Fibroblast of mammary gland (primary cell): ENCODE data around the gene FAM43B.

ENCODE experiments used
- DNase-seq: peaks from one replicate; pipeline ENCODE4 v3.0.0-alpha.2; 2010; ENCODE audit warnings: low read depth
- H3K4me3 ChIP-seq: 2 replicates; pipeline ENCODE4 v1.5.1; 2011; ENCODE audit warnings: low read depth, mild to moderate bottlenecking, low read length, moderate library complexity; ENCODE audit not compliant: control insufficient read depth
- TF ChIP-seq, protein P1 (sequence below): conservative IDR thresholded peaks from 2 replicates; pipeline ENCODE4 v1.5.1; 2011; ENCODE audit warnings: low read depth, low read length, inconsistent platforms; ENCODE audit not compliant: control insufficient read depth, insufficient read depth

The FAM43B gene

DNA sequence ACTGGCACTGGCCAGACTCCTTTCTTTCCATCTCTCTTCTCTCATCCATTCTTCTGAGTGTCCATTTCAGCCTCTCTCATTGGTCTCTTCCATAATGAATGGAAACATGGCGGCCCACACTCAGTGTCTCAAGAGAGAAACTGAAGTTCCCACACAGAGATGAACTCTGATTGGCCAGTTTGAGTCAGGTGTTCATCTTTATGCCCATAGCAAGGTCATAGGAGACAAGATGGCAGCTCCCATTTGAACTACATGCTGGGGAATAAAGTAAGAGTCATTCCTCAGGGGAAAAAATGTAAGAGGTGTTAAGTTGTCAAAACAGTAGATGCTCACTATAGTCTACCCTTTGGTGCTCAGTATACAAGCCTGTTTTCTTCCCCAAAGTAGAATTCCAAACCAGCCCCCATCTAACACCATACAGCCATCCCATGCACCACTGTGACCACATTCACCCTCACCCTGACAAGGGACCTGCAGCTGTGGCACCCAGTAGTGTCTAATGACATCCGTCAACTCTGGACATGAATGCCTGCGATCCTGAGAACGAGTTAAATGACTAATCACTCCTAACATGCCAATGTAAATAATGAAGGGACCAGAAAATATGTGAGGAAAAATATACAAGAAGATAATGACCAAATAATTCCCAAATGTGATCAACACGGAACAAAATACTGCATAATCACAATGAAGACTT lies 48.9 kb downstream of the FAM43B start:
- peak; percentile 69 for DNase-seq
- H3K4me3 ChIP-seq: no peak overlapping the region

DNA sequence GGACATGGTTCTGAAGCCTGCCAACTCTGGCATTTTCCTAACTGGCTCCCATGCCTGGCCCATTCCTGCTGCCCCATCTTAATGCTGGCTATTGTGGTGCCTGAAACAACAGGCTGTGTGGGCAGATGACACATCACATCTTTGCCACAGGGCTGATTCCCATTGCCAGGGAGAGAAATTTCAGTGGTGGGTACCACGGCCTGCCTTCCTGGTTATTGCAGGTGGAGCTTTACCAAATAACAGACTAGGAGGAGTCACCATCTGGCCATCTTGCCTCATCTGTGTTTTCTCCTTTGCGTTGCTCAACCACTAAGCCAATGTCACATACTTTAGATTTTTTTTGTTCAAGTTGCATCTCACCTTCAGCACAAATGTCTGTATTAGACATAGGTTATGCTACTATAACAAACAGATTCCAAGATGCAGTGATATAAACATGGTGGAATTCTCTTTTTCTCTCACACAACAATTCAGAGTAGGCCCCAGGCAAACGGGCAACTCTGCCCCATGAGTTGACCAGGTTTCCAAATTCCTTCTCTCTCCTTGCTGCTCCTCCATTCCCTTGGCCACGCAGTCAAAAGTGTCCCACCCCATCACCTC lies 50.6 kb downstream of the FAM43B start:
- H3K4me3 ChIP-seq: no peak overlapping the region
- no peak for DNase-seq
- TF ChIP-seq, protein P1, sequence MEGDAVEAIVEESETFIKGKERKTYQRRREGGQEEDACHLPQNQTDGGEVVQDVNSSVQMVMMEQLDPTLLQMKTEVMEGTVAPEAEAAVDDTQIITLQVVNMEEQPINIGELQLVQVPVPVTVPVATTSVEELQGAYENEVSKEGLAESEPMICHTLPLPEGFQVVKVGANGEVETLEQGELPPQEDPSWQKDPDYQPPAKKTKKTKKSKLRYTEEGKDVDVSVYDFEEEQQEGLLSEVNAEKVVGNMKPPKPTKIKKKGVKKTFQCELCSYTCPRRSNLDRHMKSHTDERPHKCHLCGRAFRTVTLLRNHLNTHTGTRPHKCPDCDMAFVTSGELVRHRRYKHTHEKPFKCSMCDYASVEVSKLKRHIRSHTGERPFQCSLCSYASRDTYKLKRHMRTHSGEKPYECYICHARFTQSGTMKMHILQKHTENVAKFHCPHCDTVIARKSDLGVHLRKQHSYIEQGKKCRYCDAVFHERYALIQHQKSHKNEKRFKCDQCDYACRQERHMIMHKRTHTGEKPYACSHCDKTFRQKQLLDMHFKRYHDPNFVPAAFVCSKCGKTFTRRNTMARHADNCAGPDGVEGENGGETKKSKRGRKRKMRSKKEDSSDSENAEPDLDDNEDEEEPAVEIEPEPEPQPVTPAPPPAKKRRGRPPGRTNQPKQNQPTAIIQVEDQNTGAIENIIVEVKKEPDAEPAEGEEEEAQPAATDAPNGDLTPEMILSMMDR: no peak

More for the DNA sequence above, 48.9 kb downstream of the FAM43B start:
- TF ChIP-seq, protein P1: no peak

DNA sequence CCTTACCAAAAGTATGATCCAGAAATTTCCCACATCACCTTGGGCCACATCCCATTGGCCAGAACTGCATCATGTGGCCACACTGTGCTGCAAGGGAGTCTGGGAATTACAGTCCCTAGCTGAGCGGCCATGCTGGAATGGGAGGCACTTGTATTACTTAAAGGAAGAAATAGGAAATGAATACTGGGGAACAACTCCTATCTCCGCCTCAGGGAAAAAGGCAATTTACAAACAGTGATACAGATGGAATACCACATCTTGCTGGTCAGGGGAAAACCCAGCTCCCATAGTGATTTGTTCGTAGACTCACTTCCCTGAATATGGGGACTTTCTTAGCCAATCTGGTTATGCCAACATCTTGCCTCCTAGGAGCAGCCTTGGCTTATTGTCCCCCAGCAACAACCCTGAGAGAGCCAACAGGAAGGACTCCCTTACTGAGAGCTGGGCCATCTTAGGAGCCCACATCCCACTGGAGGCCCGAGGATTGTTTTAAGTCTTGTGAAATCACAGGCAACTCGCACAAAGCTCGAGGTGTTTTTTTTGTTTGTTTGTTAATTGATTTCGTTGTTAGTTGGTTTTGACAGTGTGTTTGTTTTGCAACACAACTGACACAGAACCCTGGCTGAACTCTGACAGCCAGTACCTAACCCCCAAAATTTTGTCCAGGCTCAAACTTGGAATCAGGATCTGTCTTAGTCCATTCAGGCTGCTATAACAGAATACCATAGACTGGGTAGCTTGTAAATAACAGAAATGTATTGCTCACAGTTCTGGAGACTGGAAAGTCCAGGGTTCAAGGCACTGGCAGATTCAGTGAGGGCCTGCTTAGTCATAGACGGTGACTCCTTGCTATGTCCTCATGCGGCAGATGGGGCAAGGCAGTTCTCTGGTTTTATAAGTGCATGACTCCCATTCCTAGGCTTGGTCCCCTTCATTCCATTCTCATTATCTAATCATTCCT lies 51.4 kb downstream of the FAM43B start:
- DNase-seq: peak; percentile 96
- TF ChIP-seq, protein P1: no peak
- H3K4me3 ChIP-seq: no peak overlapping the region
